GM12873 (cell line): ENCODE measurements around the gene CABLES1.

ENCODE experiments used
- CTCF ChIP-seq: IDR thresholded peaks from 2 replicates; pipeline ENCODE4 v1.5.1; 2012; ENCODE audit warnings: low read depth, mild to moderate bottlenecking, moderate library complexity, low read length, control low read depth; ENCODE audit not compliant: insufficient read depth; ENCODE audit errors: missing control alignments

Gene CABLES1

DNA sequence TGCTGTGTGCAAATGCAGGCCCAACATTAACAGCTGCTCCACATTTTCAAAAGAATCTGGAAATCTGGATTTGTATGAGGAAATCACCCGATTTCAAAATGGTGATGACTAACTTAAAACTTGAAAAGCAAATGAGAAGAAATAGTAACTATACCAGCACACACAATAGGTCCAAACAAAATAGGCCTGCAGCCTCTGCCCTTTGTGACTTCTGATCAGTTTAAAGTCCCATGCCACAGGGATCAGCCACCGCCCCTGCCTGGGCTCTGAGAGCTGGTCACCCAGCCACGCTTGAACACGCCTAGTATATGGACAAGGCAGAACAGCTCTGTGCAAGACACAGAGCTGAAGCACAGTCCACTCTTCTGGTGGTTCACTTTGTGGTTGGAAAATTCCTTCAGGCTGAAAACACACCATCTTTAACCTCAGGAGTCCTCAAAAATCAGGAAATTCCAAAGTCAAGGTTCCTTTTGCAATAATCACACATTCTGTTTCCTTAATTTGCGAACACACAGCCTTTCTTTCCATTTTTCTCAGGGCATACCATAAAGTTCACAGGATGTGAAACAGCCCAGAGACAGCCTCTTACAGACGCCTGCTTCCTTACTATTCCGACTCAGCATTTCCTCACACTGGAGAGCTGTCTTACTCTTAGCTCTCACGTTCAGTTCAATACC lies 167.7 kb downstream of the CABLES1 start:
- TF ChIP-seq CTCF: no peak

DNA sequence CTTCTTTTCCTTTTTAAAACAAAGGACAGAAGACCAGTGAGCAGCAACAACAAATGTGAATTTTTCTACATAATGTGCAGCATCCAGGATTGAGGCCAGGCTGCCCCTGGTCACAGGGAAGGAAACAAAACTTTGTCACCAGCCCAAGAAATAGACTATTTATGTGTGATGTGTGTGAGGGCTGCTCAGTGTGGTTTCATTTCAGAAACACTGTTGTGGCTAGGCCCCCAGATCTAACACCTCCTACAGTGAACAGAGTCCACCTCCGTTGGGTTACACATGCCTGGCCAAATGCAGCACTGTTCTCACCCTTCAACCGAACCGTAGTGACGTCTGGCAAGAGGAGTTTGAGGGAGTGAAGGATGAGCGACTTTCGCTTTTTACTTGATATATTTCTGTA lies 171.5 kb downstream of the CABLES1 start:
- TF ChIP-seq CTCF: no peak

- TF ChIP-seq CTCF: no peak
These were observed 172.4 kb downstream of the CABLES1 start for GRCh38 chr18:23307567-23308295.
